Mammary epithelial cell (primary cell): ENCODE data around the gene FTCDNL1.

Source experiments
- CTCF ChIP-seq, 2 donors: IDR thresholded peaks in 1 of 2; conservative IDR thresholded peaks in 1 of 2; 2 replicates each; pipeline ENCODE4 v1.5.1; 2011 to 2012; ENCODE audit warnings: inconsistent platforms in 2 of 2, low read length in 2 of 2, mild to moderate bottlenecking in 2 of 2, control low read depth in 1 of 2, low read depth in 1 of 2; ENCODE audit not compliant: insufficient read depth in 1 of 2; ENCODE audit errors: extremely low read depth in 1 of 2
- EZH2 ChIP-seq: IDR thresholded peaks from 2 replicates; pipeline ENCODE4 v1.6.1; 2012; ENCODE audit warnings: low read length, inconsistent platforms, borderline replicate concordance

- no peak for TF ChIP-seq CTCF (conservative IDR thresholded peaks at IDR 0.05 in 1 of 2, IDR thresholded peaks at IDR 0.05 in 1 of 2; ENCODE audit: extremely low read depth in 1 of 2, insufficient read depth in 1 of 2, low read depth in 1 of 2, low read length in 2 of 2)
- TF ChIP-seq EZH2, result no peak
Measured at GRCh38 chr2:199777315-199777714, 73.7 kb downstream of the FTCDNL1 start.
